Measurements from ENCODE around the gene TSR3. TPM values are rescaled to one million over a fixed set of nuclear protein-coding genes. Genes with fewer than 3 reads are reported as not detected.

Gene TSR3
- 10 to 100 TPM; 41.5 to 63.6 (median 56.0) TPM for total RNA-seq
- 10 to 100 TPM; 43.7 to 83.4 TPM for polyA plus RNA-seq
- long read RNA-seq, donor 1, transcript TSR3-201 (6 exons, 1,243 nt), result major isoform, 96 of 152 reads
- long read RNA-seq, donor 1, partial matches to known transcripts, result 9 of 152 reads
- long read RNA-seq, donor 1, other reads (novel, unspliced or antisense), result 47 of 152 reads
- long read RNA-seq, donor 2, transcript TSR3-201 (6 exons, 1,243 nt), result major isoform, 88 of 159 reads
- long read RNA-seq, donor 2, partial matches to known transcripts, result 9 of 159 reads
- long read RNA-seq, donor 2, other reads (novel, unspliced or antisense), result 62 of 159 reads
- long read RNA-seq, donor 3, partial matches to known transcripts, result 2 of 5 reads
- long read RNA-seq, donor 3, other reads (novel, unspliced or antisense), result 2 of 5 reads

- Histone ChIP-seq H3K27ac (peak within 1 kb of the TSS in 9 of 10 donors; percentile 69 to 90 (median 83)), H3K4me3 (peak within 1 kb of the TSS; percentile 68 to 99 (median 97)), H3K9me3 (no peaks in the 10 kb centered on the region), H3K27me3 (no peaks in the 10 kb centered on the region), H3K36me3 (peaks cover 0 to 38% (median 14%) of the 10 kb centered on the region in 9 donors), H3K4me1 (peaks cover 11 to 40% (median 32%) of the 10 kb centered on the region in 9 donors)
- peak; percentile 65 to 91 (median 82) for ATAC-seq
- no peak for TF ChIP-seq CTCF (IDR thresholded peaks at IDR 0.05)
- DNase-seq, result peak; percentile 82 to 90
- WGBS, 2 donors, result 0% methylated on average over 84 to 98 of the region's 98 CpGs
- intact Hi-C loops (cut with DNase I), result loop anchor here in 2 of 10 donors (5.0 kb wide), 2 partner anchors 39 to 44 kb away; partner anchors contain the start of gene UBE2I (in 1 of the 2)
Measured at GRCh38 chr16:1351582-1352362, at the start of gene TSR3, which contains the start of gene GNPTG. Gene TSR3, minus strand, starts transcription at chr16:1351878. Its CDS starts 74 bp downstream, at chr16:1351804. Gene GNPTG, plus strand, starts transcription at chr16:1351931. Its CDS starts 35 bp downstream, at chr16:1351966.

GRCh38 chr16:1401061-1401757 is 49.5 kb upstream of the TSR3 start:
- no peak for TF ChIP-seq CTCF (IDR thresholded peaks at IDR 0.05)
- H3K36me3 ChIP-seq, result peaks cover 0 to 91% (median 30%) of the 10 kb centered on the region in 9 donors
- no peak overlapping the region for H3K27ac ChIP-seq
- H3K4me1 ChIP-seq, result no peaks in the 10 kb centered on the region
- H3K27me3 ChIP-seq, result no peaks in the 10 kb centered on the region
- H3K4me3 ChIP-seq, result no peak overlapping the region
- whole genome bisulfite sequencing, 2 donors, result 89 to 93% methylated on average over 29 of the region's 29 CpGs
- no peak for DNase-seq
- no peaks in the 10 kb centered on the region for H3K9me3 ChIP-seq
- intact Hi-C loops (cut with DNase I), result loop anchor here in 2 of 10 donors (10.0 kb wide), 2 partner anchors 56 to 86 kb away; no protein-coding TSS in a partner anchor
- no peak for ATAC-seq

GRCh38 chr16:1398826-1399581 is 47.3 kb upstream of the TSR3 start:
- 96% methylated on average over 38 of the region's 38 CpGs for WGBS, 2 donors
- Histone ChIP-seq H3K36me3 (peaks cover 0 to 95% (median 31%) of the 10 kb centered on the region in 9 donors), H3K27ac (no peak overlapping the region), H3K4me3 (no peak overlapping the region), H3K9me3 (no peaks in the 10 kb centered on the region), H3K27me3 (no peaks in the 10 kb centered on the region), H3K4me1 (no peaks in the 10 kb centered on the region)
- peak in 1 of 8 donors; percentile 12 for ATAC-seq
- no peak for DNase-seq
- TF ChIP-seq CTCF (IDR thresholded peaks at IDR 0.05), result no peak
- intact Hi-C loops (cut with DNase I), result no loop called here

All from heart right ventricle (tissue), 16 donors.